IPS-18a (cell line): Measurements from ENCODE around the gene TNFAIP3.
"Not testable (repeated sequence)": the region's sequence is repeated elsewhere in the genome, so short reads cannot be mapped to it uniquely, and the experiment has no call there.

ENCODE experiments used
- H3K27ac ChIP-seq: one replicate; pipeline ENCODE4 v1.5.1; 2013; ENCODE audit warnings: low read length
- H3K27me3 ChIP-seq: one replicate; pipeline ENCODE4 v1.6.1; 2013; ENCODE audit warnings: mild to moderate bottlenecking, low read length; ENCODE audit not compliant: control insufficient read depth, insufficient read depth
- H3K36me3 ChIP-seq: one replicate; pipeline ENCODE4 v1.6.1; 2013; ENCODE audit warnings: low read depth, low read length; ENCODE audit not compliant: control insufficient read depth
- H3K4me1 ChIP-seq: one replicate; pipeline ENCODE4 v1.6.1; 2013; ENCODE audit warnings: low read depth, low read length; ENCODE audit not compliant: control insufficient read depth
- H3K4me3 ChIP-seq: one replicate; pipeline ENCODE4 v1.5.1; 2013; ENCODE audit warnings: low read length
- H3K9ac ChIP-seq: one replicate; pipeline ENCODE4 v1.6.1; 2013; ENCODE audit warnings: mild to moderate bottlenecking, low read length, moderate library complexity
- H3K9me3 ChIP-seq: one replicate; pipeline ENCODE4 v1.6.1; 2013; ENCODE audit warnings: low read depth, low read length; ENCODE audit not compliant: control insufficient read depth

TNFAIP3 gene

GRCh38 chr6:137829641-137830083, 37.4 kb upstream of the TNFAIP3 start:
- Histone ChIP-seq H3K9ac (no peak overlapping the region), H3K9me3 (no peaks in the 10 kb centered on the region), H3K27me3 (no peaks in the 10 kb centered on the region), H3K4me3 (no peak overlapping the region), H3K4me1 (no peaks in the 10 kb centered on the region), H3K27ac (no peak overlapping the region), H3K36me3 (no peaks in the 10 kb centered on the region)

GRCh38 chr6:137830511-137830911, 36.5 kb upstream of the TNFAIP3 start:
- H3K4me1 ChIP-seq, result no peaks in the 10 kb centered on the region
- H3K9ac ChIP-seq, result no peak overlapping the region
- no peak overlapping the region for H3K27ac ChIP-seq

GRCh38 chr6:137832110-137832509, 34.9 kb upstream of the TNFAIP3 start:
- H3K36me3 ChIP-seq, result no peaks in the 10 kb centered on the region
- no peaks in the 10 kb centered on the region for H3K9me3 ChIP-seq
- no peak overlapping the region for H3K4me3 ChIP-seq
- H3K27me3 ChIP-seq, result no peaks in the 10 kb centered on the region
- no peak overlapping the region for H3K9ac ChIP-seq
- H3K4me1 ChIP-seq, result no peaks in the 10 kb centered on the region
- H3K27ac ChIP-seq, result no peak overlapping the region

More at GRCh38 chr6:137830511-137830911, 36.5 kb upstream of the TNFAIP3 start:
- no peaks in the 10 kb centered on the region for H3K9me3 ChIP-seq
- no peaks in the 10 kb centered on the region for H3K27me3 ChIP-seq
- no peaks in the 10 kb centered on the region for H3K36me3 ChIP-seq
- no peak overlapping the region for H3K4me3 ChIP-seq

- Histone ChIP-seq H3K27ac (no peak overlapping the region), H3K4me1 (no peaks in the 10 kb centered on the region), H3K36me3 (no peaks in the 10 kb centered on the region), H3K9ac (no peak overlapping the region), H3K27me3 (no peaks in the 10 kb centered on the region), H3K9me3 (no peaks in the 10 kb centered on the region), H3K4me3 (no peak overlapping the region)
Observed at GRCh38 chr6:137834508-137834907, 32.6 kb upstream of the TNFAIP3 start.

- H3K27me3 ChIP-seq, result no peaks in the 10 kb centered on the region
- H3K4me1 ChIP-seq, result no peaks in the 10 kb centered on the region
- H3K9ac ChIP-seq, result no peak overlapping the region
- H3K9me3 ChIP-seq, result no peaks in the 10 kb centered on the region
- H3K4me3 ChIP-seq, result no peak overlapping the region
- no peaks in the 10 kb centered on the region for H3K36me3 ChIP-seq
- no peak overlapping the region for H3K27ac ChIP-seq
Observed at GRCh38 chr6:137836788-137837187, 30.3 kb upstream of the TNFAIP3 start.

GRCh38 chr6:137838090-137838489, 29.0 kb upstream of the TNFAIP3 start:
- not testable (repeated sequence) for H3K27ac ChIP-seq, H3K36me3 ChIP-seq, H3K9ac ChIP-seq, H3K4me3 ChIP-seq, H3K9me3 ChIP-seq, H3K4me1 ChIP-seq, H3K27me3 ChIP-seq

GRCh38 chr6:137838597-137838996, 28.5 kb upstream of the TNFAIP3 start:
- not testable (repeated sequence) for H3K4me1 ChIP-seq, H3K9me3 ChIP-seq, H3K27me3 ChIP-seq, H3K9ac ChIP-seq, H3K4me3 ChIP-seq, H3K36me3 ChIP-seq, H3K27ac ChIP-seq

GRCh38 chr6:137839076-137839475, 28.0 kb upstream of the TNFAIP3 start:
- H3K36me3 ChIP-seq, result no peaks in the 10 kb centered on the region
- H3K4me3 ChIP-seq, result no peak overlapping the region
- H3K27ac ChIP-seq, result no peak overlapping the region
- H3K9me3 ChIP-seq, result no peaks in the 10 kb centered on the region
- H3K27me3 ChIP-seq, result no peaks in the 10 kb centered on the region
- H3K4me1 ChIP-seq, result no peaks in the 10 kb centered on the region
- H3K9ac ChIP-seq, result no peak overlapping the region

GRCh38 chr6:137840252-137840651, 26.8 kb upstream of the TNFAIP3 start:
- Histone ChIP-seq H3K4me1 (no peaks in the 10 kb centered on the region), H3K9me3 (no peaks in the 10 kb centered on the region), H3K4me3 (no peak overlapping the region), H3K27ac (no peak overlapping the region), H3K9ac (no peak overlapping the region), H3K27me3 (no peaks in the 10 kb centered on the region), H3K36me3 (no peaks in the 10 kb centered on the region)

- H3K27me3 ChIP-seq, result no peaks in the 10 kb centered on the region
Observed at GRCh38 chr6:137843211-137843610, 23.8 kb upstream of the TNFAIP3 start.

GRCh38 chr6:137844327-137844726, 22.7 kb upstream of the TNFAIP3 start:
- H3K27me3 ChIP-seq, H3K27ac ChIP-seq, H3K9me3 ChIP-seq, H3K4me3 ChIP-seq, H3K9ac ChIP-seq, H3K36me3 ChIP-seq, H3K4me1 ChIP-seq: not testable (repeated sequence)

More at GRCh38 chr6:137843211-137843610, 23.8 kb upstream of the TNFAIP3 start:
- no peak overlapping the region for H3K9ac ChIP-seq
- no peak overlapping the region for H3K4me3 ChIP-seq
- no peak overlapping the region for H3K27ac ChIP-seq
- H3K36me3 ChIP-seq, result no peaks in the 10 kb centered on the region
- no peaks in the 10 kb centered on the region for H3K9me3 ChIP-seq
- no peaks in the 10 kb centered on the region for H3K4me1 ChIP-seq

- not testable (repeated sequence) for H3K4me1 ChIP-seq, H3K9ac ChIP-seq, H3K9me3 ChIP-seq, H3K36me3 ChIP-seq, H3K27ac ChIP-seq, H3K27me3 ChIP-seq, H3K4me3 ChIP-seq
Observed at GRCh38 chr6:137844773-137845172, 22.3 kb upstream of the TNFAIP3 start.
